ENCODE data around the gene INO80D. TPM values are rescaled to one million over a fixed set of nuclear protein-coding genes. Genes with fewer than 3 reads are reported as not detected.
"Not testable (repeated sequence)": the region's sequence is repeated elsewhere in the genome, so short reads cannot be mapped to it uniquely, and the experiment has no call there.

The INO80D gene
- total RNA-seq, 2 experiments from 2014 or later: 25.4 to 26.5 TPM

- H3K27me3 Mint-ChIP-seq: no peaks in the 10 kb centered on the region
- no peak for DNase-seq
- POLR2A ChIA-PET: no interaction called here
- H3K27ac Mint-ChIP-seq: no peak overlapping the region
- CTCF ChIA-PET: interaction anchor here (1.4 kb wide), 1 partner anchor 14 kb away, joined by 3 read pairs; no protein-coding TSS in a partner anchor
- no peaks in the 10 kb centered on the region for H3K9me3 Mint-ChIP-seq
- peaks cover 4% of the 10 kb centered on the region for H3K4me1 Mint-ChIP-seq
- no peak overlapping the region for H3K4me3 Mint-ChIP-seq
- peaks cover 43% of the 10 kb centered on the region for H3K36me3 Mint-ChIP-seq (ENCODE audit: low read depth)
These were observed 85.2 kb downstream of the INO80D start for GRCh38 chr2:206000776-206001175.

DNA sequence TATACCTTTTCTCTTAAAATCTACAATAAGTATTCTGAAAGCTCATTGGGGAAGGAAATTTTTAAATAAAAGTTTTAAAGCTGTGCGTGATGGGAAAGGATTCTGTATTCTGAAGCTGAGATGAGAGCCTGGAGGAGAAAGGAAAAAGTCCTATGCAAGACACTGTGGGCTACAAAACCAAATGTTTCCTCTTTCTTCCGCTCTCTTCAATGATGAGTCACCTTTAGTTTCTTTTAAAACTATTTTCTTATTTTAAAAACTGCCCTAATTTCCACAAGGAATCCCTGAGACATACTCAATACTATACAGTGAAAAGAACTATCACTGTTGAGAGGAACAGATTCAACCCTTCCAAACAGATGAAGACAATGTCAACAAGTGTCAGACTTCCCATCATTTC, 87.4 kb downstream of the INO80D start:
- CTCF ChIA-PET: interaction anchor here (0.6 to 0.9 kb wide), 3 partner anchors 25 to 1520 kb away, joined by 3 to 5 read pairs (median 4); no protein-coding TSS in a partner anchor

DNA sequence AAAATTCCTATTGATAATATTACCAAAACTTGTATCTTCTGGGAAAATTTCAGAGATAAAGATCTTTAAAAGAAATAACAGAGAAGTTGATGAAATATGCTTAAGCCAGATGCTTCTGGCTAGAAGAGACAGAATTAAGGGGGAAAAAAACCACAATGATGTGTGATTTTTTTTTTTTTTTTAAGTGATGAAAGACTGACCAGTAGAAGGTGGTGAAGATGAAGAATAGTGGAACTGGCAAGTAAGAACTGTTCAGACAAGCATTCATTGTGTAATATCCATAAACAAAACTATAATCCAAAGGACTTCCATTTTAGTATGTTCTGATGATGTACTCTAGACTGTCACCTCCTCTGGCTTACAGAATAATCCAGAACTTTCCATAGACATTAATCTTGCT, 89.8 kb downstream of the INO80D start:
- no peak overlapping the region for H3K4me3 Mint-ChIP-seq
- ChIA-PET CTCF (interaction anchor here (3.1 kb wide), 1 partner anchor 90 kb away, joined by 6 read pairs; the partner anchor contains the start of gene INO80D), POLR2A (no interaction called here)
- no peak for DNase-seq
- H3K27ac Mint-ChIP-seq: no peak overlapping the region
- H3K4me1 Mint-ChIP-seq: peaks cover 1% of the 10 kb centered on the region
- no peaks in the 10 kb centered on the region for H3K9me3 Mint-ChIP-seq
- peaks cover 24% of the 10 kb centered on the region for H3K36me3 Mint-ChIP-seq (ENCODE audit: low read depth)
- H3K27me3 Mint-ChIP-seq: no peaks in the 10 kb centered on the region

More for the DNA sequence above, 87.4 kb downstream of the INO80D start:
- Mint-ChIP-seq H3K27ac (no peak overlapping the region), H3K4me3 (no peak overlapping the region), H3K36me3 (ENCODE audit: low read depth) (peaks cover 25% of the 10 kb centered on the region), H3K27me3 (no peaks in the 10 kb centered on the region), H3K9me3 (no peaks in the 10 kb centered on the region), H3K4me1 (peaks cover 1% of the 10 kb centered on the region)
- POLR2A ChIA-PET: no interaction called here
- DNase-seq: no peak

DNA sequence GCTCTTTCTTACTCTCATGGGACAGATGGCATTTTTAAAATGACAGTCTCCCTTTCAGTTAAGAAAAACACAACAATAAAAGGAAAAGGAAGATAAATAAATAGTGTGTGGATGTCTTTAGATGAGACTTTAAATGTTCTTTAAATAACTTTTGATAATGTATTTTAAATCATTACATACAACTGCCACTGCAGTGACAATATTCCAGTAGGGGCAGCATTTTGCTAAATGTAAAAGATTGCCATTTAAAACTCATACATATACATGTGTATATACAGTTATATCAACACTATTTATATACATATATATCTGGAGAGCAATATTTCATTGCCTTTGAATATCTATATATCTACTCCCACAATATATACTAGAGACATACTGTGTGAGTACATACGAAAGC, 90.7 kb downstream of the INO80D start:
- ChIA-PET POLR2A (no interaction called here), CTCF (interaction anchor here (3.1 kb wide), 1 partner anchor 91 kb away, joined by 6 read pairs; the partner anchor contains the start of gene INO80D)
- H3K27ac Mint-ChIP-seq: no peak overlapping the region
- no peak for DNase-seq
- H3K27me3 Mint-ChIP-seq: no peaks in the 10 kb centered on the region
- H3K4me3 Mint-ChIP-seq: no peak overlapping the region
- no peaks in the 10 kb centered on the region for H3K9me3 Mint-ChIP-seq
- H3K4me1 Mint-ChIP-seq: peaks cover 1% of the 10 kb centered on the region
- peaks cover 22% of the 10 kb centered on the region for H3K36me3 Mint-ChIP-seq (ENCODE audit: low read depth)

DNA sequence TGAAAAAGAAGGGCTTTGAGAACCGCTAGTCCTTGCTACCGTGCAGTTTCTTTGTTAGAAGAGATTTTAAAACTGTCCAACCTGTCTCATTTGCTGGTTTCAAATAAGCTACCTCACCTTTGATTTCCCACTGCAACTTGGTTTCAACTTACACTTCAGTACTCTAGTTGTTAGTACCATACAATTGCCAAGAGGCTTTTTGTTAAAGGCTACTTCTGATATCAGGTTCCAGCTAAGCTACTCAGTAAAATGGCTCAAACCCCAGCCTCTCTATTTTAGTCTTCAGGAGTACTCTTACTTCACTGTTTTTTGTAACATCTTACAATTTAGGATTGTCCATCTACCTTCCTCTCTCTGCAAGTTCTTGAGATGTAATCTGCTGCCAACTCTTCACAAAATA, 91.6 kb downstream of the INO80D start:
- H3K4me3 Mint-ChIP-seq: no peak overlapping the region
- no peaks in the 10 kb centered on the region for H3K27me3 Mint-ChIP-seq
- ChIA-PET CTCF (interaction anchor here (3.1 kb wide), 1 partner anchor 92 kb away, joined by 6 read pairs; the partner anchor contains the start of gene INO80D), POLR2A (no interaction called here)
- H3K4me1 Mint-ChIP-seq: peaks cover 1% of the 10 kb centered on the region
- no peak for DNase-seq
- no peaks in the 10 kb centered on the region for H3K9me3 Mint-ChIP-seq
- H3K27ac Mint-ChIP-seq: no peak overlapping the region
- peaks cover 19% of the 10 kb centered on the region for H3K36me3 Mint-ChIP-seq (ENCODE audit: low read depth)

DNA sequence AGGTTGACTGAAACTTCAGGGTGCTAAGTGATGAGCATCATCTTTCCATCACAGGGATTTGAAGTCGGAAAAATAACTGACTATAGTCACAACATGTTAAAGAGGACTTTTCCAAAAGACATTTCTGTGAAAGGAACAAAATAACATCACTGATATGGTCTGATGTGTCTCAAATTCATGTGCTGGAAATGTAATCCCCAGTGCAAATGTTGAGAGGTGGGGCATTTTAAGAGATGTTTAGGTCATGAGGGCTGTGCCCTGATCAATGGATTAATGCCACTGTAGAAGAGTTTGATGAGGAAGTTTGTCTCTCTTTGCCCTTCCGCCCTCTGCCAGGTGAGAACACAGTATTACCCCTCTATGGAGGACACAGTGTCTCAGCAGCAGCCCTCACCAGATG, 95.9 kb downstream of the INO80D start:
- Mint-ChIP-seq H3K4me3 (no peak overlapping the region), H3K9me3 (no peaks in the 10 kb centered on the region), H3K27me3 (no peaks in the 10 kb centered on the region), H3K4me1 (no peaks in the 10 kb centered on the region), H3K36me3 (ENCODE audit: low read depth) (peaks cover 5% of the 10 kb centered on the region), H3K27ac (no peak overlapping the region)
- no peak for DNase-seq
- ChIA-PET POLR2A (no interaction called here), CTCF (no interaction called here)

DNA sequence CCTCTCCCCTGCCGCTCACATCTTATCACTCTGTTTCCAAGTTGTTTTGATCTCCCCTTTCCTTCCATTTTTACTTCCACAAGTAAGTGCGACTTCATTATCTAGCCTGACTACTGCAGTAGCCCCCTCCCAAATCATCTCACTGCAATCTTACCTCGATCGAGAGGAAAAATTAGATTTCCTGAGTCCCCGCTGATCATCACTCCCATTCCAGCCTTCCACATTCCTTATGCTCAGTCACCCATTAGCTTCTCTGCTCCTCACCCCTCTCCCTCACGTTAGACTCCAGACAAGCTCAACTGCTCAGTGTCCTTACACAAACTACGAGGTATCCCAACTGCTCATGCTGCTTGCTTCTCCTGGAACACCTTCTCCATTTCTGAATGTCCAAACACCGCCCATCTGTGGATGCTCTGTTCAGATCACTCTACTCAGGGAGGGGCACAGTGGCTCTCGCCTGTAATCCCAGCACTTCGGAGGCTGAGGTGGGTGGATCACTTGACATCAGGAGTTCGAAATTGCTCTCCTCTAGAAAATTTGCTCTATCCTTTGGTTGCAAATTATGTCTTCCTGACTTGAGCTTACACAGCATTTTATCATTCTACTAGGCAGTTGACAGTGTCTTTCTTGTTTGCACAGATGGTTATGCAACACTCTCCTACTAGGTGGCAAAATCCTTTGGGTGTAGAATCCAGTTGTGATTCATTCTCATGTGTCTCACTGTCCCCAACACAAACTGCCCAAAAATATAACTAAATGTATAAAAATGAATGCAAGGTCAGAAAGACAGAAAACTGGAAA, 96.5 kb downstream of the INO80D start:
- Mint-ChIP-seq H3K27ac (no peak overlapping the region), H3K36me3 (ENCODE audit: low read depth) (peaks cover 4% of the 10 kb centered on the region), H3K9me3 (no peaks in the 10 kb centered on the region), H3K4me3 (no peak overlapping the region), H3K4me1 (peaks cover under 1% of the 10 kb centered on the region), H3K27me3 (no peaks in the 10 kb centered on the region)
- CTCF ChIA-PET: no interaction called here
- POLR2A ChIA-PET: no interaction called here
- DNase-seq: no peak

DNA sequence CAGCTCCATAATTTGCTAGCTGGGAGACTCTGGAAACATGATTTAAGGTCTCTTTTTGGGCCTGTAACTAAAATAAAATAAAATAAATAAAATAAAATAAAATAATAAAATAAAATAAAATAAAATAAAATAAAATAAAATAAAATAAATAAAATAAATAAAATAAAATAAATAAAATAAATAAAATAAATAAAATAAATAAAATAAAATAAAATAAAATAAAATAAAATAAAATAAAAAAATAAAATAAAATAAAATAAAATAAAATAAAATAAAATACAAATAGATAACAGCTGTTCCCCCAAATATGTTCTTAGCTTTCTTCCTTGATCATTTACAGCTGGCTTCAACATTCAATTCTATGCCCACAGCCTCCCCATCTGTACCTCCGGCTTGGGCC, 97.3 kb downstream of the INO80D start:
- H3K9me3 Mint-ChIP-seq; H3K36me3 Mint-ChIP-seq (ENCODE audit: low read depth); H3K27me3 Mint-ChIP-seq; POLR2A ChIA-PET; H3K27ac Mint-ChIP-seq; CTCF ChIA-PET; H3K4me1 Mint-ChIP-seq; H3K4me3 Mint-ChIP-seq; DNase-seq: not testable (repeated sequence)

GRCh38 chr2:205988274-205988673, 97.7 kb downstream of the INO80D start:
- no peaks in the 10 kb centered on the region for H3K27me3 Mint-ChIP-seq
- no peaks in the 10 kb centered on the region for H3K9me3 Mint-ChIP-seq
- no peak for DNase-seq
- ChIA-PET POLR2A (no interaction called here), CTCF (interaction anchor here (0.6 kb wide), 1 partner anchor 89 kb away, joined by 3 read pairs; no protein-coding TSS in a partner anchor)
- H3K27ac Mint-ChIP-seq: no peak overlapping the region
- H3K4me3 Mint-ChIP-seq: no peak overlapping the region
- peaks cover 4% of the 10 kb centered on the region for H3K36me3 Mint-ChIP-seq (ENCODE audit: low read depth)
- H3K4me1 Mint-ChIP-seq: peaks cover 3% of the 10 kb centered on the region

DNA sequence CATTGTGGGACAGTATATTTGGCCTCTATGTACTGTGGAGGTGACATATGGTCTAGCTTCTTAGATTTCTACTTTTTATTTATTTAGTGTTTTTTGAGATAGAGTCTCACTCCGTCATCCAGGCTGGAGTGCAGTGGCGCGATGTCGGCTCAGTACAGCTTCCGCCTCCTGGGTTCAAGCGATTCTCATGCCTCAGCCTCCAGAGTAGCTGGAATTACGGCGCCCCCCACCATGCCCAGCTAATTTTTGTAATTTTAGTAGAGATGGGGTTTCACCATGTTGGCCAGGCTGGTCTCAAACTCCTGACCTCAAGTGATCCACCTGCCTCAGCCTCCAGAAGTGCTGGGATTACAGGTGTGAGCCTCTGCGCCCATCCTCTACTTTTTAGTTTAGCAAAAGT, 99.6 kb downstream of the INO80D start:
- H3K27me3 Mint-ChIP-seq; H3K9me3 Mint-ChIP-seq; DNase-seq; POLR2A ChIA-PET; H3K4me1 Mint-ChIP-seq; H3K36me3 Mint-ChIP-seq (ENCODE audit: low read depth); H3K4me3 Mint-ChIP-seq; H3K27ac Mint-ChIP-seq: not testable (repeated sequence)
- CTCF ChIA-PET: interaction anchor here (1.1 kb wide), 1 partner anchor 14 kb away, joined by 3 read pairs; no protein-coding TSS in a partner anchor

DNA sequence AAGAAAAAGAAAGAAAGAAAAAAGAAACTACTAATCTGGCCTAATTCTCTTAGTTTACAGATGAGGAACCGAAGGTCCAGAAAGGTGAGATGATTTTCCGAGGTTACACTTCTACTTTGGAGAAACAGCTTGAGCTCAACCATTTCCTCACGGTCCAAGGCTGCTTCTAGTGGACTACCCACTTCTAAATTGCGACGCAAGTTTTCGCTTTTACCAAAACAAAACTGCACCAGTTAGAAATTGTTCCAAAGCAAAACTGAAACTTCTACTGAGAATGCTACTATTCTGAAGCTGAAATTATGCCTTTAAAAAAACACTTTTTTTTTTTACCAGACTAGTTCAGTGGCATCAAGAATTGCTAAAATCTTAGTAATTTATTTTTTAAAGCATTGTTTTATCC, 101.6 kb downstream of the INO80D start:
- CTCF ChIA-PET: no interaction called here
- no peaks in the 10 kb centered on the region for H3K36me3 Mint-ChIP-seq (ENCODE audit: low read depth)
- H3K9me3 Mint-ChIP-seq: peaks cover under 1% of the 10 kb centered on the region
- H3K27me3 Mint-ChIP-seq: no peaks in the 10 kb centered on the region
- no peak for DNase-seq
- POLR2A ChIA-PET: interaction anchor here (1.5 kb wide), 1 partner anchor 102 kb away, joined by 4 read pairs; the partner anchor contains the start of gene INO80D
- H3K4me1 Mint-ChIP-seq: peaks cover 3% of the 10 kb centered on the region
- H3K27ac Mint-ChIP-seq: peak overlapping the region; percentile 69
- H3K4me3 Mint-ChIP-seq: peak overlapping the region; percentile 60

DNA sequence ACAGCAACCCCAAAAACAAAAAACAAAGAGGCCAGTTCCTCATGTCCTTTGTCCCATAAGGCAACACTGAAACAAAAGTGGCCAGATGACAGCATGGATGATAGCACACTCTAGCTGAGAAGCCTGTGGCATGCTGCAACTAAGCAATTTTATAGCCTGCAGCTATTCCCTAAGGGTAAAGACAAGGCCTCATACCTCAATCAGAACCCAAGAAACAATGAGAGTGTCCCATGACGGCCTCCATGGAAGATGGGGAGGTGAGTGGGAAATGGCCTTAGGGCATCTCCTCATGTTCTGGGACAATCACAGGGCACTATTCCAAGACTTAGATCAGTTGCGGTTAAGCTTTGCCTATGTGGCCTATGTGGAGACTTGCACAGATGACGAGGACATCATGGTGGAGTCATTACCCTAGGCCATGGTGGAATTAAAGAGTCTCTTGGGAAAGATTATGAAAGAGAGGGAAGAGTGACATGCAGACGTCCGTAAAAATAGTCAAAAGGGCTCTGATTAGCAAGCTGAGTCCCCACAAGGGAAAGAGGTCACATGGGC, 103.1 kb downstream of the INO80D start:
- ChIA-PET CTCF (no interaction called here), POLR2A (no interaction called here)
- H3K36me3 Mint-ChIP-seq (ENCODE audit: low read depth): no peaks in the 10 kb centered on the region
- peaks cover 3% of the 10 kb centered on the region for H3K4me1 Mint-ChIP-seq
- no peak for DNase-seq
- no peaks in the 10 kb centered on the region for H3K27me3 Mint-ChIP-seq
- H3K4me3 Mint-ChIP-seq: no peak overlapping the region
- H3K9me3 Mint-ChIP-seq: peaks cover 6% of the 10 kb centered on the region
- H3K27ac Mint-ChIP-seq: no peak overlapping the region

DNA sequence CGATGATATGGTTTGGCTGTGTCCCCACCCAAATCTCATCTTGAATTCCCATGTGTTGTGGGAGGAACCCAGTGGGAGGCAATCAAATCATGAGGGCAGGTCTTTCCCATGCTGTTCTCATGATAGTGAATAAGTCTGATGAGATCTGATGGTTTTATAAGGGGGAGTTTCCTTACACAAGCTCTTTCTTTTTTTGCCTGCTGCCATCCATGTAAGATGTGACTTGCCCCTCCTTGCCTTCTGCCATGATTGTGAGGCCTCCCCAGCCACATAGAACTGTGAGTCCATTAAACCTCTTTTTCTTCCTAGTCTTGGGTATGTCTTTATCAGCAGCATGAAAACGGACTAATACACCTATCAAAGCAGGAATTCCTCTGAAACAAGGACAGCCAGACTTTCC, 107.2 kb downstream of the INO80D start:
- H3K27me3 Mint-ChIP-seq; DNase-seq; CTCF ChIA-PET; H3K9me3 Mint-ChIP-seq; H3K4me1 Mint-ChIP-seq; POLR2A ChIA-PET; H3K27ac Mint-ChIP-seq; H3K4me3 Mint-ChIP-seq; H3K36me3 Mint-ChIP-seq (ENCODE audit: low read depth): not testable (repeated sequence)

- CTCF ChIA-PET: not testable (repeated sequence)
These were observed 108.3 kb downstream of the INO80D start for GRCh38 chr2:205977699-205978098.

More at GRCh38 chr2:205977699-205978098, 108.3 kb downstream of the INO80D start:
- H3K4me1 Mint-ChIP-seq; H3K9me3 Mint-ChIP-seq; POLR2A ChIA-PET; H3K4me3 Mint-ChIP-seq; H3K27me3 Mint-ChIP-seq; DNase-seq; H3K36me3 Mint-ChIP-seq (ENCODE audit: low read depth); H3K27ac Mint-ChIP-seq: not testable (repeated sequence)
